NK-92 treated with Interleukin-12 subunit alpha and Interleukin-12 subunit beta, amount 100 ng/mL, for 24 hours (cell line): Measurements from ENCODE around the gene EYA2.
A peak's percentile ranks its signal among the peaks of the same experiment; 100 is the strongest.
"Not testable (repeated sequence)": the region's sequence is repeated elsewhere in the genome, so short reads cannot be mapped to it uniquely, and the experiment has no call there.

Experiments
- DNase-seq: peaks from one replicate; lab custom pipeline; 2025; lab: John Stamatoyannopoulos, UW

Gene EYA2

DNA sequence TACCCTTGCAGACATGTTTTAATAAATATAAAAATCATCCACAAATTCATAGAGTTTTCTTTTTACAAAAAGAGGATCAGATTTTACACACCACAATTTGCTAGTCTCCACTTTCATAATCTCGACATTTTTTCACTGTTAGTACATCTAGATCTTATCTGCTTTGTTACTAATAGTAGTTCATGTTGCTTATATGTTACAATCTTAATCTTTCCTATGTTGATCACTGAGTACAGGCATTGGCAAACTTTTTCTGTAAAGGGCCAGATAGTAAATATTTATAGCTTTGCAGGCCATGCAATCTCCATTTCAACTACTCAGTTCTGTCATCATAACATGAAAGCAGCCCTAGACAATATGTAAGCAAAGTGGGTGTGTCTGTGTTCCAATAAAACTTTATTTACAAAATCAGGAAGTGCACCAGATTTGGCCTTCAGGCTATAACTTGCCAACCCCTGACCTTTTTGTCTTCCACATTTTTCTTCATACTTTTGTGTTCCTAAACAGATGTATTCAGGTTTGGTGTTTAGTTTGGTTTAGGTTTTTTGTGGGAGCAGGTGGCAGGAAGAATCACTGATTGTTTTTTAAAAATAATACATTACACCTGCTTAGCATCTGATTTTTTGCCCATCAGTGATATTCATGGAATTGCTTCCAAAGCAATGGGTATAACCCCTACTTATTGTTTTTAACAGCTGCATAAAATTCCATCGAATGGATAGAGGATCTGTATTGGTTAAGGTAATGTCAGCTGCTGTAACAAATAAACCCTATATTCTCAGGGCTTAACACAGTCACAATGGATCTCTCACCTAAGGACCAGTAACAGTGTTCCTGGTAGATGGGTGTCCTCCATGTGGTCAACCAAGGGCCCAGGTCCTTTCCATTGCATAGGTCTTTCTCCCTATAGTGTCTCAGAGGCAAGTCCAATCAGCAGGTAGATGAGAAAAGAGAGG, 61.2 kb downstream of the EYA2 start:
- no peak for DNase-seq

DNA sequence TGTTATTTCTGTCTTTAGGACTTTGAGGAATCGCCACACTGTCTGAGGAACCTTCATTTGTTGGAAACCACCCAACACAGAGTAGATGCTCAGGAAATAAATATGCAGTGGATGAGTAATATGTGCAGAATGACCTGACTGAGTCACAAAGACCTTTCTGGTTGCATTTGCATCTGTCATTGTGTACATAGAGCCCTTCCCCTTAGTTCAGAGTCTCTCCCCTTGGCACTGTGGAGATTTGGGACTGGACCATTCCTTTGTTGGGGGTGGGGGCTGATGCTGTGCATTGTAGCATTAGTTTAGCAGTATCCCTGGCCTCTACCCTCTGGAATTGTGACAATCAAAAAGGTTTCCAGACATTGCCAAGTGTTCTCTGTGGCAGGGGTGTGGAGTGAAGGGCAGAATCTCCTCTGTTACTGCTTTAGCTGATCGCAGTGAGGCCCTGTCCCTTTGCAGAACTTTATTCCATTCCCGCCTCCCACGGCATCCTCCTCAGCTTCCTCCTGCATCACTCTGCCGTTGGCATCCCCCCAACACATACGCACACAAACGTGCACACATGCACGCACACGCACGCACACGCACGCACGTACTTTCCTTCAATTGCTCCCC, 64.5 kb downstream of the EYA2 start:
- no peak for DNase-seq

GRCh38 chr20:46959821-46960220, 65.2 kb downstream of the EYA2 start:
- no peak for DNase-seq

DNA sequence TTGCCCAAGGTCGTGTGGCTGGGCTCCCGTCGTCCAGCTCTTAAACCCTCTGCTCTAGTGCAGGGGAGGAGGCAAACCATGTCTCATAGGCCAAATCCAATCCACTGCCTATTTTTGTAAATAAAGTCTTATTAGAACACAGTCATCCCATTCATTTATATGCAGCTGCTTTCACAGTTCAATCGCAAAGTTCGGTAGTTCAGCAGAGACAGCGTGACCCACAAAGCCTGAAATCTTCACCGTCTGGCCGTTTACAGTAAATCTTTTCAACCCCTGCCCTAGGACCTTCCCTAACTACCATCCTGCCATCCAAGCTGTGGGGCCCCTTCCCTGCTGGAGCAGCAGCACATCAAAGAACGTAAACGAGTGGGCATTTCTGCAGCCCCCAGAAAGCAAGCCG, 65.9 kb downstream of the EYA2 start:
- no peak for DNase-seq

DNA sequence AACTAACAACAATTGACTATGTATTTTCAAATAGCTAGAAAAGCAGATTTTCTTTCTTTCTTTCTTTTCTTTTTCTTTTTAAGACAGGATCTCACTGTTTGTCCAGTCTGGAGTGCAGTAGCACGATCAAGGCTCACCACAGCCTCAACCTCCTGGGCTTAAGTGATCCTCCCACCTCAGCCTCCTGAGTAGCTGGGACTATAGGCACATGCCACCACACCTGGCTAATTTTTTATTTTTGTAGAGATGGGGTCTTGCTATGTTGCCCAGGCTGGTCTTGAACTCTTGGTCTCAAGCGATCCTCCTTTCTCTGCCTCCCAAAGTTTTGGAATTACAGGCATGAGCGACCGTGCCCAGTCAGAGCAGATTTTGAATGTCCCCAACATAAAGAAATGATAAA, 67.3 kb downstream of the EYA2 start:
- DNase-seq, result not testable (repeated sequence)

DNA sequence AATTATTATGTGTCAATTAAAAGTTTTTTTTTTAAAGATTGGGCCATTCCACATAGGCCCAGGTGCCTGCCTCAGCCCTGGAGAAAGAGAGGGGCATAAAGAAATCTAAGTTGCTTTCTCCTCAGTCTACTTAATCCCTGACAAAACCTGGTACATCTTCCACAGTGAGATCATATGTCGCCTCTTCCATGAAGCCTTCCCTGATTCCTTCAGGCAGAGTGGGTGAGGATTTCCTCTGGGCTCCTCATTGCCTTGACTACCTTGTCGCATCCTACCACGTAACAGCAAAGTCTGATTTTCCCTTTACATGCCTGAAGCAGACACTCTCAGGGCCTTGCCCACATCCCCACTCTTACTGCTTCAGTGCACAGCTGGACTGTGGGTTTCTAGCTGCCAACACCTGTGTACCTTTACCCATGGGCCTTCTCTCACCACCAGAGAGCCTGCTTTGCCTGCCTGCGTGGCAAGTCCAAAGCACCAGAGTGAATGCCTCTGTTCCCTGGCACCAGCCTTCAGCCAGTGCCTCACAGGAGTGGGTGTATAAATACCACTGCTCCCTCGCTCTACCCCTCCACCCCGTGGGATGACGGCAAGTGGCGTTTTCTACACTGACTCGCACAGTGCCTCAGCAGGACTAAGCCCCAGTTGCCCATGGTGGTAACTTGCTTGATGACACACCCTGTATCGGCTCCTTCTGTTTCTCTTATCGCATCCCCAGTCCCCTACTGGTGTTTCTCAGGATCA, 68.0 kb downstream of the EYA2 start:
- no peak for DNase-seq

- DNase-seq, result no peak
Measured at GRCh38 chr20:46963196-46963529, 68.5 kb downstream of the EYA2 start.

GRCh38 chr20:46963758-46964617, 69.3 kb downstream of the EYA2 start:
- DNase-seq, result peak; percentile 39

DNA sequence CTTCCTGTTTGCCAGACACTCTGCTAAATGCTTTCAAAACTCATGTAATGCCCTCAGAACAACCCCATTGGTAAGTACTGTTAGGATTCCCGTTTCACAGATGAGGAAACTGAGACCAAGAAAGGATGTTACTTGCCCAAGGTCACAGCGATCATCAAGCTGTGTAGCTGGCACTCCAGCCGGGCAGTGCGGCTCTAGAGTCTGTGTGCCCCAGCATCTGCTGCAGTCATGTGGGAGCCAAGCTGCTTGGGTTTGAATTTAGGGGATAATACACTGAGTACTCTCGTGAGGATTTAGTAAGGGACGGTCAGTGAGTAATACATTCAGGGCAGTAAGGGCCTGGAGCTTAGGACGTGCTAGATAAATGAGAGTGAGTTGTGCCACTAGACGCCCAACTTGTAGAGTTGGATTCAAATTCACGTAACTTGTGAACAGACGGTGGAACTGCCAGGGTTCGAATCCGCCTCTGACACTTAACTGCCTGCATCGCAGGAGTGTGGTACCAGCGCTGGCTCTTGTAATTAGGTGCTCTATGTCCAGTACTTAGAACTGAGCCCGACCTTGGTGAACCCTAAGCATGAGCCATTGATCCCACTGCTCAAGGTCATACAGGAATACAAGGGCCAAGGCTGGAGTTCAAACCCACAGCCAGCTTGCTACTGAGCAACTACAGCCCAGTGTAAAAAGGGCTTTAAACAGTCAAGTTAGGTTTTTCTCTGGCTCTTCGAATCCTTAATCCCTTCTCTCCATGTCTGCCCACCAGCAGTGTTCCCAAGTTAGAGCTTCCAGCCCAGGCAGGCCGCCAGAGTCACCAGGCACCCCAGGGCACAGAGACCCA, 70.2 kb downstream of the EYA2 start:
- DNase-seq, result no peak

- DNase-seq, result no peak
Measured at GRCh38 chr20:46965477-46965876, 70.8 kb downstream of the EYA2 start.

GRCh38 chr20:46967646-46968045, 73.0 kb downstream of the EYA2 start:
- no peak for DNase-seq

DNA sequence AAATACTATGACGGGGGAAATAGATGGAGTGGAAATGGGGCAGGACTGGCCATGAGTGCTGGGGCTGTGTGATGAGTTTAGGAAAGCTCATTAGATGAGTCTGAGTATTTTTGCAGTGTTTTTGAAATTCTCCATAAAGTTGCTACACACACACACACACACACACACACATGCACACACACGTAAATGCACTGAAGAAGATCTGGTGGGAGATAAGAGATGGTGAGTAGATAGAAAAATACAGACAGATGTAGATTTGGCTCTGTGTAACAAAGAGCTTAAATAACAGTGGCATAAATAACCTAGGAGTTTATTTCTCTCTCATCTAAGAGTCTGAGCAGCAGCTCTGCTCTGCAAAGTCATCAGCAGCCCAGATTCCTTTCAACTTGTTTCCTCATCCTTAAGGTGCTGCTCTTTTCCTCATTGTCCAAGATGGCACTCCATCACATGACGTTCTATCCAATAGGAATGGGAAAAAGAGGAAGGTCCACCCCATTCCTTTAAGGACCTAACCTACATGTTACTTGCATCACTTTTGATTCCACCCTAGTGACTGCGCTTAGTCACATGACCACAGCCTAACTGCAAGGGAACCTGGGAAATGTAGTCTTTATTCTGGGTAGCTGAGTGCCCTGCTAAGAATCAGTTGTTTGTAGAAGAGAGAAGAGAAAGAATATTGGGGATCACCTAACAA, 76.4 kb downstream of the EYA2 start:
- no peak for DNase-seq

DNA sequence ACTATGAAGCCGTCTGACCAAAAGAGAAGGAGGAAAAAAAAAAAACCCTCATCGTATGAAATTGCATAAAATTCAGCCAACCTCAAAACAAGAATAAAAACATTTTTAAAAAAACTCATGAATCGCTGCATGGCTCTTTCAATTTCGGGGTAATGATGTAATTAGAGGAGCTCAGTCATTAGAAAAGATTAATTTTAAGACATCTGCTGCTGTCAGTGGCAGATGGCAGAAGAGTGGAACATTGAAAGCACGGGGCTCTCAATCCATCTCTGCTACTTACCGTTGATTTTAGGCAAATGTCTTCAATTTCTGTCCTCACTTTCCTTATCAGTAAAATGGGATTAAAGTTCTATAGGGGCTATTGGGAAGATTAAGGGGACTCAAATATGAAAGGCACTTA, 79.1 kb downstream of the EYA2 start:
- no peak for DNase-seq

- DNase-seq, result no peak
Measured at GRCh38 chr20:46974669-46975434, 80.2 kb downstream of the EYA2 start.

- no peak for DNase-seq
Measured at GRCh38 chr20:46975976-46976375, 81.3 kb downstream of the EYA2 start.

GRCh38 chr20:46977204-46977603, 82.6 kb downstream of the EYA2 start:
- DNase-seq, result no peak

DNA sequence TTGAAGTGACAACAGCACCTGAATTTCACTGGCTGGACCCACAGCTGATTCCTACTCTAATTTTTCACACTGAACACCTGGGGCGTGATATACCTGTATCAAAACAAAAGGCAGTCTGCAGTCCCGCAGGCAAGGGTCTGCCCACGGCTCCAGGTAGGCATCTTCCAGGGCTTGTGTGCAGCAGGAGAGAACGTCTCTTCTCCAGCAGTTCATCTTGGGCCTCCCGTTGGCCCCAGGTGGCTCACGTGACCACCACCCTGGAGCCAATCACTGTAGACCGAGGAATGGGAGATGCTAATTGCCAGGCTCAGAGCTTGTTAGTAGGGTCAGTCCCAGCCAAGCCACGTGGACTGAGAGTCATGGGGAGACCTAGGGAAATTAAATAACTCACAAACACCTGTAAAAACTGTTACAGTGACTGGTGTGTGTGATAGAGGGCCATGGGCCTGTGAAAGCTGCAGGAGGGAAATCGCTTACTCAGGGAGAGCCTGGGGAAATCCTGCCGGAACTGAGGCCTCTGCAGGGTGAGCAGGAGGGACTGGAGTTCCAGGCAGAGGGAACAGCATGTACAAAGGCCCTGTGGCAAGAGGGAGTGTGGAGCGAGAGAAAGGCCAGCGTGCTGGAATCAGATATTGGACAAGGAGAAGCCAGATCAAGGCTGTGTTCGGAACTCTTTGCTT, 83.4 kb downstream of the EYA2 start:
- no peak for DNase-seq

GRCh38 chr20:46978951-46979491, 84.4 kb downstream of the EYA2 start:
- DNase-seq, result no peak
